Ovary (tissue), 3 donors: ENCODE data around the gene CELF3.

Experiments used
- EP300 ChIP-seq: sonication (generic); formaldehyde crosslinking; IDR thresholded peaks from one replicate; pipeline ENCODE4 v1.6.1; 2017; ENCODE audit warnings: antibody characterized with exemption
- POLR2A ChIP-seq: fragments of 450-650 bp; IDR thresholded peaks from one replicate; pipeline ENCODE4 v1.6.1; 2017; ENCODE audit warnings: antibody characterized with exemption, mild to moderate bottlenecking, moderate library complexity
- TF ChIP-seq, protein P1 (sequence below), 3 donors: fragments of 450-650 bp in 2 of 3; fragments of 200-600 bp in 1 of 3; IDR thresholded peaks; one replicate each; pipeline versions ENCODE4 v1.5.1 to v1.8.0; 2016 to 2022; ENCODE audit warnings: antibody characterized with exemption in 3 of 3, mild to moderate bottlenecking in 1 of 3
- donor health status: DM: no; HTN: no; CAD: no.

DNA sequence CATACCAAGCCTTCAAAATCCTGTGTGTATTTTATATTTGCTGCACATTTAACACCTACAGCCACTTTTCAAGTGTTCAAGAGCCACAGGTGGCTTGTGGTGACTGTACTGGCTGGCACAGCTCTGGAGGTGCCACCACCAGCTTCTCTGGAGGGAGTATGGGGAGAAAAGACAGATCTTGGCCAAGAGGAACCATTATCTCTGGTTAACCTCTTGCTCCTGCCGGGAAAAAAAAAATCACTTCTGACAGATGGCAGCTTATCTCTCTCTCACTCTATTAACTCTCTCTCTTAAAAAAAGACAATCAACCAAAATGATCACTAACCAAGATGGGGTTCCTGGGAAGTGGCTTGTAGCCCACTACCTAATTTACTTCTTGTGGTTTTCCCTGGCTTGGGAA is 3.5 kb upstream of the CELF3 start:
- TF ChIP-seq POLR2A (no peak), EP300 (no peak)
- TF ChIP-seq, protein P1, sequence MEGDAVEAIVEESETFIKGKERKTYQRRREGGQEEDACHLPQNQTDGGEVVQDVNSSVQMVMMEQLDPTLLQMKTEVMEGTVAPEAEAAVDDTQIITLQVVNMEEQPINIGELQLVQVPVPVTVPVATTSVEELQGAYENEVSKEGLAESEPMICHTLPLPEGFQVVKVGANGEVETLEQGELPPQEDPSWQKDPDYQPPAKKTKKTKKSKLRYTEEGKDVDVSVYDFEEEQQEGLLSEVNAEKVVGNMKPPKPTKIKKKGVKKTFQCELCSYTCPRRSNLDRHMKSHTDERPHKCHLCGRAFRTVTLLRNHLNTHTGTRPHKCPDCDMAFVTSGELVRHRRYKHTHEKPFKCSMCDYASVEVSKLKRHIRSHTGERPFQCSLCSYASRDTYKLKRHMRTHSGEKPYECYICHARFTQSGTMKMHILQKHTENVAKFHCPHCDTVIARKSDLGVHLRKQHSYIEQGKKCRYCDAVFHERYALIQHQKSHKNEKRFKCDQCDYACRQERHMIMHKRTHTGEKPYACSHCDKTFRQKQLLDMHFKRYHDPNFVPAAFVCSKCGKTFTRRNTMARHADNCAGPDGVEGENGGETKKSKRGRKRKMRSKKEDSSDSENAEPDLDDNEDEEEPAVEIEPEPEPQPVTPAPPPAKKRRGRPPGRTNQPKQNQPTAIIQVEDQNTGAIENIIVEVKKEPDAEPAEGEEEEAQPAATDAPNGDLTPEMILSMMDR (IDR thresholded peaks at IDR 0.05), result no peak
